H9 (cell line): ENCODE measurements around the gene OTUD4. TPM values are rescaled to one million over a fixed set of nuclear protein-coding genes. Genes with fewer than 3 reads are reported as not detected.

Experiments
- DNase-seq: peaks from one replicate; pipeline ENCODE4 v3.0.0-alpha.2; 2017
- H2AFZ ChIP-seq: one replicate; pipeline ENCODE4 v1.6.1; 2013; ENCODE audit warnings: mild to moderate bottlenecking, low read length, control low read depth, moderate library complexity
- H2AK5ac ChIP-seq: 2 replicates; pipeline ENCODE4 v1.6.1; 2013; ENCODE audit warnings: low read length, control low read depth, mixed read lengths; ENCODE audit not compliant: insufficient read length
- H2BK120ac ChIP-seq: one replicate; pipeline ENCODE4 v1.6.1; 2013; ENCODE audit warnings: low read depth, mild to moderate bottlenecking, low read length, control low read depth, inconsistent platforms; ENCODE audit not compliant: poor library complexity, severe bottlenecking
- H2BK12ac ChIP-seq: 2 replicates; pipeline ENCODE4 v1.6.1; 2013; ENCODE audit warnings: low read length, control low read depth, mixed read lengths, low read depth; ENCODE audit not compliant: insufficient read length
- H2BK15ac ChIP-seq: 2 replicates; pipeline ENCODE4 v1.6.1; 2013; ENCODE audit warnings: low read depth, low read length, control low read depth
- H2BK20ac ChIP-seq: one replicate; pipeline ENCODE4 v1.6.1; 2013; ENCODE audit warnings: low read depth, mild to moderate bottlenecking, low read length, control low read depth, inconsistent platforms; ENCODE audit not compliant: poor library complexity, severe bottlenecking
- H2BK5ac ChIP-seq: 2 replicates; pipeline ENCODE4 v1.6.1; 2013; ENCODE audit warnings: low read length, control low read depth, mixed read lengths; ENCODE audit not compliant: insufficient read length
- H3K14ac ChIP-seq: 2 replicates; pipeline ENCODE4 v1.6.1; 2013; ENCODE audit warnings: low read length, control low read depth; ENCODE audit not compliant: insufficient read depth
- H3K18ac ChIP-seq: 2 replicates; pipeline ENCODE4 v1.6.1; 2013; ENCODE audit warnings: low read depth, mild to moderate bottlenecking, mixed read lengths, low read length, control low read depth; ENCODE audit not compliant: insufficient read length
- H3K23ac ChIP-seq: 2 replicates; pipeline ENCODE4 v1.6.1; 2013; ENCODE audit warnings: low read length, control low read depth, mixed read lengths, low read depth; ENCODE audit not compliant: insufficient read length
- H3K23me2 ChIP-seq: 2 replicates; pipeline ENCODE4 v1.6.1; 2013; ENCODE audit warnings: low read depth, mild to moderate bottlenecking, mixed read lengths, low read length, control low read depth; ENCODE audit not compliant: insufficient read length, poor library complexity, severe bottlenecking
- H3K27ac ChIP-seq: 2 replicates; pipeline ENCODE4 v1.5.1; 2013; ENCODE audit warnings: low read length, control low read depth, mixed read lengths, low read depth; ENCODE audit not compliant: insufficient read length
- H3K27me3 ChIP-seq: 2 replicates; pipeline ENCODE4 v1.6.1; 2013; ENCODE audit warnings: low read length, control low read depth, inconsistent platforms; ENCODE audit not compliant: insufficient read depth
- H3K4ac ChIP-seq: 2 replicates; pipeline ENCODE4 v1.6.1; 2013; ENCODE audit warnings: low read depth, mild to moderate bottlenecking, control low read depth, inconsistent platforms, low read length, moderate library complexity
- H3K4me1 ChIP-seq: 2 replicates; pipeline ENCODE4 v1.6.1; 2013; ENCODE audit warnings: low read length, control low read depth, inconsistent platforms; ENCODE audit not compliant: insufficient read depth
- H3K4me2 ChIP-seq: 2 replicates; pipeline ENCODE4 v1.6.1; 2013; ENCODE audit warnings: low read length, control low read depth, mixed read lengths; ENCODE audit not compliant: insufficient read length, insufficient read depth
- H3K56ac ChIP-seq: 2 replicates; pipeline ENCODE4 v1.6.1; 2013; ENCODE audit warnings: low read depth, mild to moderate bottlenecking, mixed read lengths, low read length, control low read depth; ENCODE audit not compliant: insufficient read length
- H3K79me1 ChIP-seq: 2 replicates; pipeline ENCODE4 v1.6.1; 2013; ENCODE audit warnings: low read depth, mild to moderate bottlenecking, moderate library complexity, low read length, control low read depth, inconsistent platforms; ENCODE audit not compliant: insufficient read depth, poor library complexity, severe bottlenecking
- H3K79me2 ChIP-seq: 2 replicates; pipeline ENCODE4 v1.6.1; 2013; ENCODE audit warnings: low read length, control low read depth, inconsistent platforms; ENCODE audit not compliant: insufficient read depth
- H3K9ac ChIP-seq: 2 replicates; pipeline ENCODE4 v1.6.1; 2013; ENCODE audit warnings: low read length, control low read depth, mixed read lengths; ENCODE audit not compliant: insufficient read length; ENCODE audit errors: extremely low read depth
- H3K9me3 ChIP-seq: one replicate; pipeline ENCODE4 v1.6.1; 2013; ENCODE audit warnings: low read depth, low read length, inconsistent platforms; ENCODE audit not compliant: control insufficient read depth
- H3T11ph ChIP-seq: one replicate; pipeline ENCODE4 v1.6.1; 2013; ENCODE audit warnings: mild to moderate bottlenecking, low read length, control low read depth, inconsistent platforms
- H4K20me1 ChIP-seq: one replicate; pipeline ENCODE4 v1.6.1; 2013; ENCODE audit not compliant: control insufficient read depth, insufficient read length, insufficient read depth
- H4K5ac ChIP-seq: 2 replicates; pipeline ENCODE4 v1.6.1; 2013; ENCODE audit warnings: low read depth, mild to moderate bottlenecking, mixed read lengths, low read length, control low read depth; ENCODE audit not compliant: insufficient read length
- H4K8ac ChIP-seq: replicated peaks from 2 replicates; pipeline ENCODE4 v1.6.1; 2013; ENCODE audit warnings: low read length, control low read depth, mixed read lengths, low read depth; ENCODE audit not compliant: insufficient read length
- H4K91ac ChIP-seq: 2 replicates; pipeline ENCODE4 v1.6.1; 2013; ENCODE audit warnings: low read depth, mild to moderate bottlenecking, moderate library complexity, mixed read lengths, low read length, control low read depth; ENCODE audit not compliant: insufficient read length
- H3K27ac Mint-ChIP-seq, 3 experiments: 2 replicates in 2 of 3; 3 replicates in 1 of 3; pipeline ENCODE4 v1.8.0; 2020 to 2021; ENCODE audit warnings: mixed read lengths in 3 of 3, mild to moderate bottlenecking in 1 of 3, moderate library complexity in 1 of 3
- H3K27me3 Mint-ChIP-seq: 2 replicates; pipeline ENCODE4 v1.8.0; 2021; ENCODE audit warnings: low read depth, mild to moderate bottlenecking, moderate library complexity, mixed read lengths
- H3K36me3 Mint-ChIP-seq, 3 experiments: 2 replicates in 2 of 3; 3 replicates in 1 of 3; pipeline ENCODE4 v1.8.0; 2020 to 2021; ENCODE audit warnings: low read depth in 3 of 3, mixed read lengths in 3 of 3; ENCODE audit not compliant: insufficient read depth in 1 of 3
- H3K4me1 Mint-ChIP-seq, 2 experiments: 2 replicates each; pipeline ENCODE4 v1.8.0; 2020; ENCODE audit warnings: mixed read lengths in 2 of 2
- H3K4me3 Mint-ChIP-seq, 2 experiments: 2 replicates in 1 of 2; 3 replicates in 1 of 2; pipeline ENCODE4 v1.8.0; 2020 to 2021; ENCODE audit warnings: mild to moderate bottlenecking in 2 of 2, mixed read lengths in 2 of 2, moderate library complexity in 1 of 2
- H3K9me3 Mint-ChIP-seq, 2 experiments: 2 replicates in 1 of 2; 3 replicates in 1 of 2; pipeline ENCODE4 v1.8.0; 2020; ENCODE audit warnings: mild to moderate bottlenecking in 2 of 2, mixed read lengths in 2 of 2, moderate library complexity in 1 of 2
- CTCF ChIP-seq: fragments of 200-600 bp; sonication (generic); conservative IDR thresholded peaks from 3 replicates; pipeline ENCODE4 v1.8.0; 2021; ENCODE audit warnings: antibody characterized with exemption, mild to moderate bottlenecking
- WGBS: extraction: QIAGEN DNeasy Blood & Tissue Kit; methylation state at CpG from one replicate; pipeline ENCODE4 v1.1.7; 2013; ENCODE audit warnings: missing lambda C conversion rate, low lambda C conversion rate, mixed read lengths; ENCODE audit not compliant: insufficient read length; ENCODE audit errors: extremely low coverage; 5-methylcytosine and 5-hydroxymethylcytosine counted together
- total RNA-seq: library from RNA; stranded (reverse); gene quantifications from 2 replicates; pipeline ENCODE4 v1.2.1, GENCODE V29; 2021

OTUD4 gene
- total RNA-seq, 1 experiment from 2014 or later, result 59.0 TPM

GRCh38 chr4:145176641-145177432 lies 3.6 kb downstream of the OTUD4 start:
- H3K14ac ChIP-seq, result no peak overlapping the region
- H3K4me1 ChIP-seq, result no peaks in the 10 kb centered on the region
- Mint-ChIP-seq H3K9me3 (peaks cover 0 to 2% of the 10 kb centered on the region in 2 experiments; a peak in 1 of 5 replicates), H3K36me3 (peaks cover 18 to 24% (median 24%) of the 10 kb centered on the region in 3 experiments), H3K4me1 (peaks cover 24 to 27% of the 10 kb centered on the region in 2 experiments), H3K27ac (no peak overlapping the region), H3K4me3 (peak overlapping the region in 1 of 2 experiments; percentile 94; a peak in 1 of 5 replicates), H3K27me3 (no peaks in the 10 kb centered on the region)
- H4K8ac ChIP-seq, result no peak overlapping the region
- no peak overlapping the region for H2AFZ ChIP-seq
- no peak overlapping the region for H2BK12ac ChIP-seq
- H3K18ac ChIP-seq, result no peak overlapping the region
- no CpG with 5 or more reads among the region's 9 CpGs for WGBS
- no peak overlapping the region for H3K4ac ChIP-seq
- H2AK5ac ChIP-seq, result no peak overlapping the region
- no peak overlapping the region for H4K91ac ChIP-seq
- H3K79me1 ChIP-seq, result peaks cover 3% of the 10 kb centered on the region
- H4K5ac ChIP-seq, result no peak overlapping the region
- no peak overlapping the region for H3K56ac ChIP-seq
- H3K9me3 ChIP-seq, result no peaks in the 10 kb centered on the region
- H2BK20ac ChIP-seq, result no peak overlapping the region
- no peak overlapping the region for H3K27ac ChIP-seq
- H3K23ac ChIP-seq, result no peak overlapping the region
- H3K4me2 ChIP-seq, result no peak overlapping the region
- no peaks in the 10 kb centered on the region for H4K20me1 ChIP-seq
- no peak overlapping the region for H2BK15ac ChIP-seq
- DNase-seq, result no peak
- peaks cover 14% of the 10 kb centered on the region for H3K23me2 ChIP-seq
- H3K9ac ChIP-seq, result no peak overlapping the region
- H3K27me3 ChIP-seq, result no peaks in the 10 kb centered on the region
- TF ChIP-seq CTCF, result no peak
- no peak overlapping the region for H2BK120ac ChIP-seq
- peaks cover 31% of the 10 kb centered on the region; the same call in 1 of the 2 replicates for H3K79me2 ChIP-seq
- H2BK5ac ChIP-seq, result no peak overlapping the region
- H3T11ph ChIP-seq, result no peak overlapping the region
